ENCODE results near the gene POLK. TPM values are rescaled to one million over a fixed set of nuclear protein-coding genes. Genes with fewer than 3 reads are reported as not detected.

POLK gene
- total and polyA plus RNA-seq, 7 donors, result 4.9 to 29.9 (median 18.9) TPM

DNA sequence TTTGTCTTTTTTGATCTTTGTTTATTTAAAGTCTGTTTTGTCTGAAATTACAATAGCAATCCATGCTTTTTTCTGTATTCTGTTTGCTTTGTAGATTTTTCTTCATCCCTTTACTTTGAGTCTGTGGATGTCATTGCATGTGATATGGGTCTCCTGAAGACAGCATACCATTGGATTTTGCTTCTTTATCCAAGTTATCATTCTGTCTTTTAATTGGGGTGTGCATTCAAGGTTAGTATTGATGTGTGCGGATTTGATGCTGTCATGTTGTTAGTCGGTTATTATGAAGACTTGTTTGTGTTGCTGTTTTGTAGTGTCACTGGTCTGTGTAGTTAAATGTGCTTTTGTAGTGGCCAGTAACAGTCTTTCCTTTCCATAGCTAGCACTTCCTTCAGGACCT lies 23.0 kb downstream of the POLK start:
- ATAC-seq (no peak), DNase-seq (no peak)
- H3K9me3 ChIP-seq, result peaks cover 12% of the 10 kb centered on the region
- intact Hi-C loops (cut with DNase I), result no loop called here
- H3K4me3 ChIP-seq, result no peak overlapping the region
- 98 to 100% (median 99%) methylated on average over 2 of the region's 2 CpGs for WGBS, 3 donors
- no peak overlapping the region for H3K27ac ChIP-seq
- H3K27me3 ChIP-seq (ENCODE audit: insufficient read depth in 3 of 3, low read length in 2 of 3), result no peaks in the 10 kb centered on the region
- H3K4me1 ChIP-seq, result no peaks in the 10 kb centered on the region
- TF ChIP-seq, protein P1, sequence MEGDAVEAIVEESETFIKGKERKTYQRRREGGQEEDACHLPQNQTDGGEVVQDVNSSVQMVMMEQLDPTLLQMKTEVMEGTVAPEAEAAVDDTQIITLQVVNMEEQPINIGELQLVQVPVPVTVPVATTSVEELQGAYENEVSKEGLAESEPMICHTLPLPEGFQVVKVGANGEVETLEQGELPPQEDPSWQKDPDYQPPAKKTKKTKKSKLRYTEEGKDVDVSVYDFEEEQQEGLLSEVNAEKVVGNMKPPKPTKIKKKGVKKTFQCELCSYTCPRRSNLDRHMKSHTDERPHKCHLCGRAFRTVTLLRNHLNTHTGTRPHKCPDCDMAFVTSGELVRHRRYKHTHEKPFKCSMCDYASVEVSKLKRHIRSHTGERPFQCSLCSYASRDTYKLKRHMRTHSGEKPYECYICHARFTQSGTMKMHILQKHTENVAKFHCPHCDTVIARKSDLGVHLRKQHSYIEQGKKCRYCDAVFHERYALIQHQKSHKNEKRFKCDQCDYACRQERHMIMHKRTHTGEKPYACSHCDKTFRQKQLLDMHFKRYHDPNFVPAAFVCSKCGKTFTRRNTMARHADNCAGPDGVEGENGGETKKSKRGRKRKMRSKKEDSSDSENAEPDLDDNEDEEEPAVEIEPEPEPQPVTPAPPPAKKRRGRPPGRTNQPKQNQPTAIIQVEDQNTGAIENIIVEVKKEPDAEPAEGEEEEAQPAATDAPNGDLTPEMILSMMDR (IDR thresholded peaks at IDR 0.05), result no peak
- no peaks in the 10 kb centered on the region for H3K36me3 ChIP-seq (ENCODE audit: insufficient read depth in 1 of 2, low read depth in 1 of 2)

DNA sequence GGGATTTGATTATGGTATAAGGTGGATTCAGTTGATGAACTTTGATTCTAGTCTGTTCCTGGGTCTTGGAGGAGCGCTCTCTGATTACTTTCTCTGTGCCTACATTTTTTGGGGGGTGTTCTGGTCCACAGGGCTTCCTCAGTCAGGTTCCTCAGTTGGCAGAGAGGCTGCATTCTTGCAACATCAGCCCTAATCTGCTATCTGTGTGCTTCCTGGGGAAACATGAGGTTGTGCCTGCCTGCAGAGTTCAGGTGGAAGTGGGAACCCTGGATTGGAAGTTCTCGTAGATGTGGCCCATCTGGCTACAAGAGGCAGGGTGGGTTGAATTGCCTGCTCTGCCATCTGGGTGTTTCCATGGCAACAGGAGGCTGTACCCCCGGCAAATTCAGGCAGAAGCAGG lies 24.5 kb downstream of the POLK start:
- intact Hi-C loops (cut with DNase I), result no loop called here
- no peak for ATAC-seq

DNA sequence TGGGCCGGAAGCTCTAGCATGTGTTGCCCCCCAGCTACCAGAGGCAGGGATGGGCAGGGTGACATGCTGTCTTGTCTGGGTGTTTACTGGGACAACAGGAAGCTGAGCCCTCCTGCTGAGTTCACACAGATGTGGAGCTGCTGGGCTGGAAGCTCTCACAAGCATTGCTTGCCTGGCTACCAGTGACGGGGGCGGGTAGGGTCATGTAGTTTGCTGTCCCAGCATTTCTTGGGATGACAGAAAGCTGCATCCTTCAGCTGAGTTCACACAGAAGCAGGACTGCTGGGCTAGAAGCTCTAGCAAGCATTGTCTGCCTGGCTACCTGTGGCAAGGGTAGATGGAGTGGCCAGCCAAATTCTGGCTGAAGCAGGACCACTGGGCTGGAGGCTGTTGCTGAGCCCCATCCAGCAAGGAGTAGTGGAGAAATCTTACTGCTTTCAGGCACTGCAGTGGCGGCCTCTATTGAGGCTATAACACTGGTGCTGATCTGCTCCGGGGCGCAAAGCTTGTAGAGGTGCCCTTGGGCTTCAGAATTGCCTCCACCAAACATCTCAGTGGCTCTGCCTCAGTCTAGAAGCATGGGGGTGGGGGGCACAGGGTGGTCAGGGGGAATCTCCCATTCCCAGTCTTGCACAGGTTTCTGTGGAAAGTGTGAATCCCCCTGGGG lies 25.1 kb downstream of the POLK start:
- WGBS, 3 donors, result 86 to 88% (median 87%) methylated on average over 6 of the region's 6 CpGs
- no peaks in the 10 kb centered on the region for H3K27me3 ChIP-seq (ENCODE audit: insufficient read depth in 3 of 3, low read length in 2 of 3)
- no peak overlapping the region for H3K4me3 ChIP-seq
- no peaks in the 10 kb centered on the region for H3K36me3 ChIP-seq (ENCODE audit: insufficient read depth in 1 of 2, low read depth in 1 of 2)
- H3K4me1 ChIP-seq, result no peaks in the 10 kb centered on the region
- TF ChIP-seq, protein P1 (IDR thresholded peaks at IDR 0.05), result no peak
- peak in 1 of 4 donors; percentile 29 for ATAC-seq
- H3K27ac ChIP-seq, result no peak overlapping the region
- H3K9me3 ChIP-seq, result peaks cover 12% of the 10 kb centered on the region
- intact Hi-C loops (cut with DNase I), result no loop called here
- DNase-seq, result no peak

More for the DNA sequence above, 24.5 kb downstream of the POLK start:
- Histone ChIP-seq H3K36me3 (ENCODE audit: insufficient read depth in 1 of 2, low read depth in 1 of 2) (no peaks in the 10 kb centered on the region), H3K9me3 (peaks cover 12% of the 10 kb centered on the region), H3K27ac (no peak overlapping the region), H3K27me3 (ENCODE audit: insufficient read depth in 3 of 3, low read length in 2 of 3) (no peaks in the 10 kb centered on the region), H3K4me1 (no peaks in the 10 kb centered on the region), H3K4me3 (no peak overlapping the region)
- no peak for DNase-seq
- WGBS, 3 donors, result 77 to 82% (median 80%) methylated on average over 3 of the region's 3 CpGs
- TF ChIP-seq, protein P1 (IDR thresholded peaks at IDR 0.05), result no peak

DNA sequence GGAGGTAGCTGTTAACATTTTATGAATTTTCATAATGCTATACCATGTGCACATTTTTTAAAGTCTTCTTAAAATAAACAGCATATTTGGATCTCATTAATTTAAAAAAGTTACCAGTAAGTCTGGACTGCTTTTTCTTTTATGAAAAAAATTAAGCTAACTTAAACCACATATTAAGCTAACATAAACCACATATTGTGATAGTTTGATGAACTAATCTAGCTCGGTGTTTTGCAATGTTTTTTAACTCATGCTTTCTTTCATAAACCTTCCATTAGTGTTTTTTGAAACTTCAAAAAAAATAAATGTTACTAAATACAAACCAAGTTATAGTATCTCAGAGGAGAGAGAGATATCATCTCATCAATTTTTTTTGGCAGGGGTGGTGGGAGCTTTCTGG lies 26.5 kb downstream of the POLK start:
- intact Hi-C loops (cut with DNase I), result no loop called here
- peaks cover 12% of the 10 kb centered on the region for H3K9me3 ChIP-seq
- 77 to 88% (median 82%) methylated on average over 1 of the region's 1 CpG for WGBS, 3 donors

More for the DNA sequence above, 26.5 kb downstream of the POLK start:
- Histone ChIP-seq H3K4me3 (no peak overlapping the region), H3K36me3 (ENCODE audit: insufficient read depth in 1 of 2, low read depth in 1 of 2) (no peaks in the 10 kb centered on the region), H3K27ac (no peak overlapping the region), H3K4me1 (no peaks in the 10 kb centered on the region), H3K27me3 (ENCODE audit: insufficient read depth in 3 of 3, low read length in 2 of 3) (no peaks in the 10 kb centered on the region)
- DNase-seq (no peak), ATAC-seq (no peak)
- TF ChIP-seq, protein P1 (IDR thresholded peaks at IDR 0.05), result no peak
